Fibroblast of villous mesenchyme (primary cell): ENCODE measurements around the gene VPS35L. TPM values are rescaled to one million over a fixed set of nuclear protein-coding genes. Genes with fewer than 3 reads are reported as not detected.

Experiments
- DNase-seq: peaks from one replicate; pipeline ENCODE4 v3.0.0-alpha.2; 2010; ENCODE audit warnings: low read depth
- H3K4me3 ChIP-seq: 2 replicates; pipeline ENCODE4 v1.5.1; 2011; ENCODE audit warnings: low read depth, mild to moderate bottlenecking, low read length
- CTCF ChIP-seq: IDR thresholded peaks from 2 replicates; pipeline ENCODE4 v1.5.1; 2012; ENCODE audit warnings: low read depth, mild to moderate bottlenecking, low read length; ENCODE audit not compliant: insufficient read depth
- total RNA-seq: library from RNA; depleted of rRNA; stranded (reverse); fragments of >200 nt; gene quantifications from 2 replicates; pipeline ENCODE4 v1.2.3, GENCODE V29; 2012

Gene VPS35L
- total RNA-seq, 1 donor = 67.4 TPM

GRCh38 chr16:19567560-19567959, 12.1 kb downstream of the VPS35L start:
- no peak for TF ChIP-seq CTCF
- DNase-seq = no peak
- H3K4me3 ChIP-seq = no peak overlapping the region

- no peak for TF ChIP-seq CTCF
- DNase-seq = no peak
- no peak overlapping the region for H3K4me3 ChIP-seq
These were observed 18.5 kb downstream of the VPS35L start for GRCh38 chr16:19573997-19574396.

GRCh38 chr16:19574615-19575014, 19.1 kb downstream of the VPS35L start:
- no peak for DNase-seq
- no peak for TF ChIP-seq CTCF
- H3K4me3 ChIP-seq = no peak overlapping the region

- H3K4me3 ChIP-seq = no peak overlapping the region
- no peak for TF ChIP-seq CTCF
- no peak for DNase-seq
These were observed 23.0 kb downstream of the VPS35L start for GRCh38 chr16:19578378-19578971.

GRCh38 chr16:19582050-19582831, 26.7 kb downstream of the VPS35L start:
- no peak overlapping the region for H3K4me3 ChIP-seq
- no peak for TF ChIP-seq CTCF
- DNase-seq = no peak

GRCh38 chr16:19583665-19584300, 28.3 kb downstream of the VPS35L start:
- H3K4me3 ChIP-seq = no peak overlapping the region
- peak; percentile 55 for DNase-seq
- peak; percentile 93 for TF ChIP-seq CTCF
